ENCODE measurements around the gene NLRC3.

- no peak for TF ChIP-seq CTCF (IDR thresholded peaks at IDR 0.05)
- TF ChIP-seq POLR2A (IDR thresholded peaks at IDR 0.05): no peak
Observed at GRCh38 chr16:3594316-3595109, 17.3 kb upstream of the NLRC3 start.

Measured in breast epithelium (tissue), 3 donors.